ENCODE results near the gene TPRX1. TPM values are rescaled to one million over a fixed set of nuclear protein-coding genes. Genes with fewer than 3 reads are reported as not detected.
"Not testable (repeated sequence)": the region's sequence is repeated elsewhere in the genome, so short reads cannot be mapped to it uniquely, and the experiment has no call there.

Gene TPRX1
- not detected for total RNA-seq
- long read RNA-seq = 0 reads

- DNase-seq; intact Hi-C loops (cut with DNase I); ATAC-seq: not testable (repeated sequence)
These were observed at the start of gene TPRX1 for GRCh38 chr19:47804451-47804850. Gene TPRX1 (minus strand): TSS chr19:47804551. CDS start chr19:47804539, 12 bp downstream.

DNA sequence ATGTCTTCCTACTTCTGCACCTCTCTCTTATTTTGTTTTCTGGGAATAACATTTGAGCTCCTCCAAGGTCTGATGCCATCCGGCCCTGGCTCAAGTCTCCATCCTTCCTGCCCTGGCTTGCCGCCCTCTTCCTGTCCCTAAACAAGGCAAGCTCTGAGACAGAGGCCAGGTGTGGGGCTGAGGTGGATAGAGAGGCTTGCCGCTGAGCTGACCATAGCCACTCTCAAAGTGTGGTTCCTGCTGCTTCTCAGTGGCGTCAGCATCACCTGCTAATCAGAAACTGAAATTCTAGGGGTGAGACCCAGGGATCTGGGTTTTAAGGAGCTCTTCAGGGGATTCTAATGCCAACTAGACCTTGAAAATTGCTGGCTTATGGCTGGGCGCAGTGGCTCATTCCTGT lies 48.7 kb upstream of the TPRX1 start:
- intact Hi-C loops (cut with DNase I) = no loop called here
- DNase-seq (no peak), ATAC-seq (no peak)

- intact Hi-C loops (cut with DNase I) = no loop called here
- ATAC-seq (no peak), DNase-seq (no peak)
These were observed 44.6 kb upstream of the TPRX1 start for GRCh38 chr19:47848823-47849473.

GRCh38 chr19:47848425-47848822 lies 44.1 kb upstream of the TPRX1 start:
- ATAC-seq = no peak
- no peak for DNase-seq
- intact Hi-C loops (cut with DNase I) = no loop called here

- no peak for ATAC-seq
- no peak for DNase-seq
- intact Hi-C loops (cut with DNase I) = no loop called here
These were observed 38.6 kb upstream of the TPRX1 start for GRCh38 chr19:47842941-47843340.

GRCh38 chr19:47839913-47840312 lies 35.6 kb upstream of the TPRX1 start:
- intact Hi-C loops (cut with DNase I) = no loop called here
- no peak for ATAC-seq
- no peak for DNase-seq

DNA sequence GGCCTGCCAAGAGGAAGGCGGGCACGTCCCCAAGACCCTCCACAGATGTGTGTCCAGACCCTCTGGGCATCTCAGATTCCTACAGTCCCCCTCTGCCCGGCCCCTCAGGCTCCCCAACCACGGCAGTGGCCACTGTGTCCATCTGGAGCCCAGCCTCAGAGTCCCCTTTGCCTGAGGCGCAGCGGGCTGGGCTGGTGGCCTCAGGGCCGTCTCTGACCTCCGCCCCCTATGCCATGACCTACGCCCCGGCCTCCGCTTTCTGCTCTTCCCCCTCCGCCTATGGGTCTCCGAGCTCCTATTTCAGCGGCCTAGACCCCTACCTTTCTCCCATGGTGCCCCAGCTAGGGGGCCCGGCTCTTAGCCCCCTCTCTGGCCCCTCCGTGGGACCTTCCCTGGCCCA lies 35.1 kb upstream of the TPRX1 start:
- ATAC-seq = no peak
- intact Hi-C loops (cut with DNase I) = no loop called here

DNA sequence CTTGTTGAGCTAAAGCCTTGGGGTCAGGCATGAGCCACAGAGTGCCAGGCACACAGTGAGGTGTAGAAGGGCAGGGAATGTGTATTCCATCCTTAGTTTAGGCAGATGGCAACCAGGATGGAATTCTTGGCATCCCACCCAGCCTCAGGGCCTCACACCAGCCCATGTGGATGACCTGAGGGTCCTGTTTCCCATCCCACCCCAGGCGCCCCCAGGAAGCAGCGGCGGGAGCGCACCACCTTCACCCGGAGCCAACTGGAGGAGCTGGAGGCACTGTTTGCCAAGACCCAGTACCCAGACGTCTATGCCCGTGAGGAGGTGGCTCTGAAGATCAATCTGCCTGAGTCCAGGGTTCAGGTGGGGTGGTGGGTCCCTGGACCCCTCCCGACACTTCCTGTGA lies 31.7 kb upstream of the TPRX1 start:
- intact Hi-C loops (cut with DNase I) = no loop called here
- DNase-seq = no peak

More for the DNA sequence above, 35.1 kb upstream of the TPRX1 start:
- no peak for DNase-seq

DNA sequence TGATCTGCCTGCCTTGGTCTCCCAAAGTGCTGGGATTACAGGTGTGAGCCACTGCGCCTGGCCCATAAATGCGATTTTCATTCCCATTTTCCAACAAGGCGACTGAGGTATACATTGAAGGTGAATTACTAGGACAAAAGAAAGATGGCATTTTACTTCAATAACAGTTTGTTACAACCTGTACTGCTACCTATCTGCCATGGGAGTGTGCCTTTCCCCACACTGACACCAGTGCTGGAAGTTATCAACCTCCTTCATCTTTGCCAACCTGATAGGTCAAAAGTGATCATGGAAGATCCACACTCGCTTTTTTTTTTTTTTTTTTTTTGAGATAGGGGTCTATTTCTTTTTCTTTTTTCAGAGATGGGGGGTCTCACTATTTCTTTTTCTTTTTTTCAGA lies 28.4 kb upstream of the TPRX1 start:
- DNase-seq (no peak), ATAC-seq (no peak)
- intact Hi-C loops (cut with DNase I) = no loop called here

More for the DNA sequence above, 31.7 kb upstream of the TPRX1 start:
- ATAC-seq = no peak

GRCh38 chr19:47826800-47827199 lies 22.4 kb upstream of the TPRX1 start:
- DNase-seq (no peak), ATAC-seq (no peak)
- intact Hi-C loops (cut with DNase I) = no loop called here

GRCh38 chr19:47824396-47824795 lies 20.0 kb upstream of the TPRX1 start:
- ATAC-seq (no peak), DNase-seq (no peak)
- intact Hi-C loops (cut with DNase I) = no loop called here

- no peak for ATAC-seq
- no peak for DNase-seq
- intact Hi-C loops (cut with DNase I) = no loop called here
These were observed 17.2 kb upstream of the TPRX1 start, which contains the start of gene CRX for GRCh38 chr19:47821460-47822020. Gene CRX (plus strand): TSS chr19:47821937. CDS start chr19:47834444, 12,507 bp downstream.

DNA sequence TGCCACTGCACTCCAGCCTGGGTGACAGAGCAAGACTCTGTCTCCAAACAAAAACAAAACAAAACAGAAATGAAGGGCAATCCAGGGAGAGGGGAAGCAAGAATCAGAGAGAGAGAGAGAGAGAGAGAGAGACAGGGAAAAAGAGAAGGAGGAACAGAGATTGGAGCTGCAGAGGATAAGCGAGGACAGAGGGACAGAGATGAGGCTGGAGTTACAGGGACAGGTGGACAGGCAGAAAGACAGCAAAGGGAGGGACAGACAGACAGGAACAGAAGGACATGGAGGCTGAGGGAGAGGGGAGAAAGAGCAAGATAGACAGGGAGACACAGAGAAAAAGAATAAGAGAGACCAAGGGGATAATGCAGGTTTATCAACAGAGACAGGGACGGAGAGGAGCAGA lies 16.1 kb upstream of the TPRX1 start:
- ATAC-seq = no peak
- intact Hi-C loops (cut with DNase I) = no loop called here
- no peak for DNase-seq

DNA sequence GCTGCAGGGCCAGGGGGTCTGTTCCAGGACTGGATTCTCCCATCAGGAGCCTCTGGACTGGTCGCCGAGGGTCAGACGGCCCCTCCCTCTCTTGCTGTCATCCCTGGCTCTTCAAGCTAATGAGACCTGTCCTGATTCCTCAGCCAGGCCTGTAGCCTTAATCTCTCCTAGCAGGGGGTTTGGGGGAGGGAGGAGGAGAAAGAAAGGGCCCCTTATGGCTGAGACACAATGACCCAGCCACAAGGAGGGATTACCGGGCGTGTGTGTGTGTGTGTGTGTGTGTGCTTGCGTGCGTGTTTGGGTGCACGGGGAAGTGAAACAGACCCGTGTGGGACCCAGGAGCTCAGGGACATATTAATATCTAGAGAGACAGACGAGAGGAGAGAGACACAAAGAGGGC lies 15.5 kb upstream of the TPRX1 start:
- intact Hi-C loops (cut with DNase I) = no loop called here
- DNase-seq = no peak
- no peak for ATAC-seq

- intact Hi-C loops (cut with DNase I); ATAC-seq: not testable (repeated sequence)
These were observed 13.9 kb upstream of the TPRX1 start for GRCh38 chr19:47818221-47818620.

DNA sequence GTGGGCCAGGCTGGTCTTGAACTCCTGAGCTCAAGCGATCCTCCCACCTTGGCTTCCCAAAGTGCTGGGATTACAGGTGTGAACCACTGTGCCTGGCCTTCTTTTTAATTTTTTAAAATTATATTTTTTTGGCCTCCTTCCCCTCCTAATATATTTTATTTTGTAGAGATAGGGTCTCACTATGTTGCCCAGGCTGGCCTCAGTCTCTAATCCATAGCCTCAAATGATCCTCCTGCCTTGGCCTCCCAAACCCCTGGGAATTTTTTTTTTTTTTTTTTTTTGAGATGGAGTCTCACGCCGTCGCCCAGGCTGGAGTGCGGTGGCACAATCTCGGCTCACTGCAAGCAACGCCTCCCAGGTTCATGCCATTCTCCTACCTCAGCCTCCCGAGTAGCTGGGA lies 11.9 kb upstream of the TPRX1 start:
- ATAC-seq; intact Hi-C loops (cut with DNase I); DNase-seq: not testable (repeated sequence)

More at GRCh38 chr19:47818221-47818620, 13.9 kb upstream of the TPRX1 start:
- DNase-seq = not testable (repeated sequence)

DNA sequence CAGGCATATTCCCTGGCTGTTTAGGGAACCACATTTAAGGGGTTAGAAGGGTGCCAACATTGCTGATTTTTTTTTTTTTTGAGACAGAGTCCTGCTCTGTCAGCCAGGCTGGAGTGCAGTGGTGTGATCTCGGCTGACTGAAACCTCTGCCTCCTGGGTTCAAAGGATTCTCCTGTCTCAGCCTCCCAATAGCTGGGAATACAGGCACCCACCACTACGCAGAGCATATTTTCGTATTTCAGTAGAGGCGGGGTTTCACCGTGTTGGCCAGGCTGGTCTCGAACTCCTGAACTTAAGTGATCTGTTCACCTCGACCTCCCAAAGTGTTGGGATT lies 9.6 kb upstream of the TPRX1 start:
- intact Hi-C loops (cut with DNase I) = loop anchor here in 1 of 2 donors (5.0 kb wide), 1 partner anchor 48 kb away; no protein-coding TSS in a partner anchor
- ATAC-seq (no peak), DNase-seq (no peak)

- ATAC-seq (peak; percentile 41 to 67), DNase-seq (peak; percentile 77)
- intact Hi-C loops (cut with DNase I) = loop anchor here in 1 of 2 donors (5.0 kb wide), 1 partner anchor 49 kb away; no protein-coding TSS in a partner anchor
These were observed 9.1 kb upstream of the TPRX1 start for GRCh38 chr19:47813304-47813994.

DNA sequence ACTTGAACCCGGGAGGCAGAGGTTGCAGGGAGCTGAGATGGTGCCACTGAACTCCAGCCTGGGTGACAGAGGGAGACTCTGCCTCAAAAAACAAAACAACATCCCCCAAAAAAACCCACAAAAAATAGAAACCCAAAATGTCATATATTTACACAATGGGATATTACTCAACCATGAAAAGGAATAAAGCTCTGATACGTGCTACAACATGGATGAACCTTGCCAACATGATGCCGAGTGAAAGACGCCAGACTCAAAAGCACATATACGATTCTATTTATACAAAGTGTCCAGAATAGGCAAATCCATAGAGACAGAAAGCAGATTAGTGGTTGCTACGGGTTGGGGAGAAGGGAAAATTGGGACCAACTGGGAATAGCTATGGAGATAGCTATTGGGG lies 2.1 kb upstream of the TPRX1 start:
- intact Hi-C loops (cut with DNase I) = no loop called here
- ATAC-seq = no peak
- DNase-seq = no peak

DNA sequence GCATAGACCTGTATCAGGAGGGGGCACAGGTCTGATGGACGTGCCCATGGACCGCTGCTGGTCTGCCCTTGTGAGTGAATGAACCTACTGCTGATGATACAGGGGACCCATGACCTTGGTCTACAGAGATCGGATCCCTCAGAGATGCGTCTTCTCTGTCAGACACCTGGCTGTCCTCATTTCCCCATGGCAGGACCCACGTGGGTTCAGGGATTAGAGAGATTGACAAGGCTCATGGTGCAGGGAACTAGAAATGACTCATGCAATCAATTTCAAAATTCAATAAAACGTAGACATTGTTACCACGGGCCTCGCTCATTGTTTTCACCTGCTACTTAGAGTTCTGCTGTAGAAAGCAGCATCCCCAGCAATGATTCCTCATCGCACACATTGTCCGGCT lies 962 bp upstream of the TPRX1 start:
- ATAC-seq = no peak
- intact Hi-C loops (cut with DNase I) = no loop called here

More for the DNA sequence above, 962 bp upstream of the TPRX1 start:
- no peak for DNase-seq

Data from left cardiac atrium (tissue), 4 donors.